ENCODE measurements around the gene SPO11. TPM values are rescaled to one million over a fixed set of nuclear protein-coding genes. Genes with fewer than 3 reads are reported as not detected.

SPO11 gene
- total and polyA plus RNA-seq, 2 of the 8 experiments (the other 6 are each of a cell fraction or from before 2014, with no cell fraction given): not detected

DNA sequence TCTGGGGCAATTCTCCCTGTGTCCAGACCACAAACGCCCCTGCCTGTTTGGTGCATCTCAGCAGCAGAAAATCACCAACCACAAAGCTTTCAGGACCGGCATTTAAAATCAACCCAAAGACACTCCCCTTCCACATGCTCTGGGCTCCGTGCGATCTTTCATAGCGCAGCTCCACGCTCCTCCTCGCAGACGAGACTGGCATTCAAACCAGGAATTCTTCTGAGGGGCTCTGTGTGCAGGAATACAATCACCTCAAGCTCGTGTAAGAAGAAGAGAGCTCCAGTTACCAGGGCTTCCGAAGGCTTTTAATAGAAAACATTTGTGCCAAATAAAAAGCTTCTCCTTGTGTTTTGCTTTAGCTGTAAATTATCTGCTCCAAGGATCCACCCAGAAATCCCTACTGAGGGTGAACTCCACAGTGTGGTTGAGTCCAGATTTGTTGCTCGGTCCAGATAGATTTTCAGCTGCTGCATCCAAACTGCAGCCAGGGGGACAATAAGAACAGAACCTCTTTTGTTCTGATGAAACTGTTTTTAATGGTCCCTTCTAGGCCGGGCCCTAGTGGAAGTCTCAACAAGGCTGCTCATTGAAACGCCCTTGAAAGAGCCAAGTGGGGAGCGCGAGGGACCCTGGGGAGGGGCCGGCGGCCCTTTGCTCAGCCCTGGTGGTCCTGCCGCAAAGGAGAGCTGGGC is 46.8 kb upstream of the SPO11 start:
- Histone ChIP-seq H3K27me3 (replicated peaks in 1 of 4; ENCODE audit: control insufficient read depth in 3 of 4, extremely low read depth in 1 of 4, insufficient read depth in 3 of 4, low read length in 3 of 4) (peaks cover 0 to 2% (median 0%) of the 10 kb centered on the region in 4 experiments; a peak in 1 of 7 replicates), H3K14ac (ENCODE audit: insufficient read length) (no peak overlapping the region), H3K36me3 (ENCODE audit: control insufficient read depth in 2 of 4, insufficient read depth in 4 of 4, low read length in 3 of 4) (no peaks in the 10 kb centered on the region), H2AK5ac (ENCODE audit: low read depth, low read length) (no peak overlapping the region), H4K5ac (ENCODE audit: insufficient read length, low read depth, low read length) (no peak overlapping the region), H3K23me2 (ENCODE audit: low read depth, low read length) (no peaks in the 10 kb centered on the region), H3K18ac (ENCODE audit: extremely low read depth, low read length) (no peak overlapping the region; the same call in 1 of the 2 replicates), H4K20me1 (replicated peaks in 1 of 2; ENCODE audit: control insufficient read depth in 1 of 2, insufficient read depth in 2 of 2, low read length in 2 of 2) (no peaks in the 10 kb centered on the region), H4K91ac (replicated peaks; ENCODE audit: insufficient read length, low read length) (peak overlapping the region; percentile 41), H3K79me2 (ENCODE audit: control insufficient read depth in 1 of 2, insufficient read depth in 2 of 2, low read length in 2 of 2) (no peaks in the 10 kb centered on the region), H3K56ac (replicated peaks; ENCODE audit: insufficient read length, low read depth, low read length) (no peak overlapping the region), H2BK15ac (ENCODE audit: low read length) (no peak overlapping the region), H3K9me3 (ENCODE audit: insufficient read depth in 2 of 2, low read depth in 1 of 2, low read length in 1 of 2) (no peaks in the 10 kb centered on the region), H3K27ac (ENCODE audit: low read depth, low read length) (no peak overlapping the region), H3K23ac (ENCODE audit: insufficient read length) (no peak overlapping the region), H3K79me1 (ENCODE audit: low read depth, low read length) (no peaks in the 10 kb centered on the region), H2BK120ac (replicated peaks; ENCODE audit: low read depth, low read length) (no peak overlapping the region), H3K4ac (replicated peaks; ENCODE audit: insufficient read length, low read depth, low read length) (no peak overlapping the region), H3K4me1 (replicated peaks in 1 of 4; ENCODE audit: control insufficient read depth in 3 of 4, insufficient read depth in 4 of 4, low read length in 3 of 4) (peaks cover 0 to 3% (median 1%) of the 10 kb centered on the region in 4 experiments; a peak in 1 of 7 replicates), H3K9ac (replicated peaks in 1 of 4; ENCODE audit: extremely low read depth in 1 of 4, low read depth in 3 of 4, low read length in 3 of 4) (no peak overlapping the region), H2BK20ac (ENCODE audit: low read length) (no peak overlapping the region), H3K4me2 (ENCODE audit: insufficient read depth in 1 of 2, low read depth in 2 of 2, low read length in 2 of 2) (no peak overlapping the region), H2BK5ac (ENCODE audit: low read depth, low read length) (no peak overlapping the region), H3K4me3 (ENCODE audit: extremely low read depth in 1 of 4, insufficient read depth in 2 of 4, low read depth in 3 of 4, low read length in 4 of 4) (no peak overlapping the region), H2AFZ (ENCODE audit: low read length) (no peak overlapping the region), H4K8ac (ENCODE audit: extremely low read depth, insufficient read depth, low read length) (no peak overlapping the region), H2BK12ac (ENCODE audit: low read depth, low read length) (0 out of 2 replicates have a peak overlapping the region, but pooled peaks have one; percentile 60)
- FAIRE-seq: no peak
- ChIA-PET CTCF (ENCODE audit: partially characterized antibody) (interaction anchor here (0.9 to 3.0 kb wide), 15 partner anchors 9 to 193 kb away, joined by 3 to 19 read pairs (median 5); partner anchors contain the start of gene SPO11), POLR2A (ENCODE audit: partially characterized antibody) (interaction anchor here (0.6 to 1.5 kb wide), 2 partner anchors 18 to 51 kb away, joined by 4 read pairs; no protein-coding TSS in a partner anchor)
- WGBS, 2 experiments (ENCODE audit: extremely low coverage in 1 of 2, insufficient coverage in 1 of 2, insufficient read length in 1 of 2, insufficient replicate concordance in 2 of 2, low coverage in 1 of 2, low lambda C conversion rate in 2 of 2, missing lambda C conversion rate in 1 of 2): 86% methylated on average over 18 of the region's 18 CpGs; no CpG with 5 or more reads in 1 of the 2 experiments
- no peak for DNase-seq (ENCODE audit: low read depth in 1 of 2, low spot score in 2 of 2)
- no peak for TF ChIP-seq KDM4A (IDR thresholded peaks at IDR 0.05; ENCODE audit: low read depth, low read length, severe bottlenecking)
- TF ChIP-seq RNF2 (IDR thresholded peaks at IDR 0.05; ENCODE audit: borderline replicate concordance, low read depth, low read length, missing control alignments, poor library complexity, severe bottlenecking): no peak
- TF ChIP-seq HDAC2 (IDR thresholded peaks at IDR 0.05; ENCODE audit: borderline replicate concordance in 1 of 2, low read depth in 2 of 2, low read length in 2 of 2): no peak
- no peak for TF ChIP-seq NANOG (IDR thresholded peaks at IDR 0.05; ENCODE audit: insufficient read depth, low read depth, low read length, poor library complexity, severe bottlenecking)
- no peak for TF ChIP-seq CHD2 (IDR thresholded peaks at IDR 0.05; ENCODE audit: low read length)
- no peak for TF ChIP-seq GABPA (IDR thresholded peaks at IDR 0.05; ENCODE audit: borderline replicate concordance, insufficient read depth, low read length)
- TF ChIP-seq JUND (IDR thresholded peaks at IDR 0.05; ENCODE audit: low read length): no peak
- no peak for TF ChIP-seq EGR1 (IDR thresholded peaks at IDR 0.05; ENCODE audit: borderline replicate concordance, low read depth, low read length)

Data from H1 (cell line).